H9 (cell line): ENCODE results near the gene PLXNC1. TPM values are rescaled to one million over a fixed set of nuclear protein-coding genes. Genes with fewer than 3 reads are reported as not detected.
A peak's percentile ranks its signal among the peaks of the same experiment; 100 is the strongest.

Source experiments
- DNase-seq: peaks from one replicate; pipeline ENCODE4 v3.0.0-alpha.2; 2017
- H2AFZ ChIP-seq: one replicate; pipeline ENCODE4 v1.6.1; 2013; ENCODE audit warnings: mild to moderate bottlenecking, low read length, control low read depth, moderate library complexity
- H2AK5ac ChIP-seq: 2 replicates; pipeline ENCODE4 v1.6.1; 2013; ENCODE audit warnings: low read length, control low read depth, mixed read lengths; ENCODE audit not compliant: insufficient read length
- H2BK120ac ChIP-seq: one replicate; pipeline ENCODE4 v1.6.1; 2013; ENCODE audit warnings: low read depth, mild to moderate bottlenecking, low read length, control low read depth, inconsistent platforms; ENCODE audit not compliant: poor library complexity, severe bottlenecking
- H2BK12ac ChIP-seq: 2 replicates; pipeline ENCODE4 v1.6.1; 2013; ENCODE audit warnings: low read length, control low read depth, mixed read lengths, low read depth; ENCODE audit not compliant: insufficient read length
- H2BK15ac ChIP-seq: 2 replicates; pipeline ENCODE4 v1.6.1; 2013; ENCODE audit warnings: low read depth, low read length, control low read depth
- H2BK20ac ChIP-seq: one replicate; pipeline ENCODE4 v1.6.1; 2013; ENCODE audit warnings: low read depth, mild to moderate bottlenecking, low read length, control low read depth, inconsistent platforms; ENCODE audit not compliant: poor library complexity, severe bottlenecking
- H2BK5ac ChIP-seq: 2 replicates; pipeline ENCODE4 v1.6.1; 2013; ENCODE audit warnings: low read length, control low read depth, mixed read lengths; ENCODE audit not compliant: insufficient read length
- H3K14ac ChIP-seq: 2 replicates; pipeline ENCODE4 v1.6.1; 2013; ENCODE audit warnings: low read length, control low read depth; ENCODE audit not compliant: insufficient read depth
- H3K18ac ChIP-seq: 2 replicates; pipeline ENCODE4 v1.6.1; 2013; ENCODE audit warnings: low read depth, mild to moderate bottlenecking, mixed read lengths, low read length, control low read depth; ENCODE audit not compliant: insufficient read length
- H3K23ac ChIP-seq: 2 replicates; pipeline ENCODE4 v1.6.1; 2013; ENCODE audit warnings: low read length, control low read depth, mixed read lengths, low read depth; ENCODE audit not compliant: insufficient read length
- H3K23me2 ChIP-seq: 2 replicates; pipeline ENCODE4 v1.6.1; 2013; ENCODE audit warnings: low read depth, mild to moderate bottlenecking, mixed read lengths, low read length, control low read depth; ENCODE audit not compliant: insufficient read length, poor library complexity, severe bottlenecking
- H3K27ac ChIP-seq: 2 replicates; pipeline ENCODE4 v1.5.1; 2013; ENCODE audit warnings: low read length, control low read depth, mixed read lengths, low read depth; ENCODE audit not compliant: insufficient read length
- H3K27me3 ChIP-seq: 2 replicates; pipeline ENCODE4 v1.6.1; 2013; ENCODE audit warnings: low read length, control low read depth, inconsistent platforms; ENCODE audit not compliant: insufficient read depth
- H3K4ac ChIP-seq: 2 replicates; pipeline ENCODE4 v1.6.1; 2013; ENCODE audit warnings: low read depth, mild to moderate bottlenecking, control low read depth, inconsistent platforms, low read length, moderate library complexity
- H3K4me1 ChIP-seq: 2 replicates; pipeline ENCODE4 v1.6.1; 2013; ENCODE audit warnings: low read length, control low read depth, inconsistent platforms; ENCODE audit not compliant: insufficient read depth
- H3K4me2 ChIP-seq: 2 replicates; pipeline ENCODE4 v1.6.1; 2013; ENCODE audit warnings: low read length, control low read depth, mixed read lengths; ENCODE audit not compliant: insufficient read length, insufficient read depth
- H3K56ac ChIP-seq: 2 replicates; pipeline ENCODE4 v1.6.1; 2013; ENCODE audit warnings: low read depth, mild to moderate bottlenecking, mixed read lengths, low read length, control low read depth; ENCODE audit not compliant: insufficient read length
- H3K79me1 ChIP-seq: 2 replicates; pipeline ENCODE4 v1.6.1; 2013; ENCODE audit warnings: low read depth, mild to moderate bottlenecking, moderate library complexity, low read length, control low read depth, inconsistent platforms; ENCODE audit not compliant: insufficient read depth, poor library complexity, severe bottlenecking
- H3K79me2 ChIP-seq: 2 replicates; pipeline ENCODE4 v1.6.1; 2013; ENCODE audit warnings: low read length, control low read depth, inconsistent platforms; ENCODE audit not compliant: insufficient read depth
- H3K9ac ChIP-seq: 2 replicates; pipeline ENCODE4 v1.6.1; 2013; ENCODE audit warnings: low read length, control low read depth, mixed read lengths; ENCODE audit not compliant: insufficient read length; ENCODE audit errors: extremely low read depth
- H3K9me3 ChIP-seq: one replicate; pipeline ENCODE4 v1.6.1; 2013; ENCODE audit warnings: low read depth, low read length, inconsistent platforms; ENCODE audit not compliant: control insufficient read depth
- H3T11ph ChIP-seq: one replicate; pipeline ENCODE4 v1.6.1; 2013; ENCODE audit warnings: mild to moderate bottlenecking, low read length, control low read depth, inconsistent platforms
- H4K20me1 ChIP-seq: one replicate; pipeline ENCODE4 v1.6.1; 2013; ENCODE audit not compliant: control insufficient read depth, insufficient read length, insufficient read depth
- H4K5ac ChIP-seq: 2 replicates; pipeline ENCODE4 v1.6.1; 2013; ENCODE audit warnings: low read depth, mild to moderate bottlenecking, mixed read lengths, low read length, control low read depth; ENCODE audit not compliant: insufficient read length
- H4K8ac ChIP-seq: replicated peaks from 2 replicates; pipeline ENCODE4 v1.6.1; 2013; ENCODE audit warnings: low read length, control low read depth, mixed read lengths, low read depth; ENCODE audit not compliant: insufficient read length
- H4K91ac ChIP-seq: 2 replicates; pipeline ENCODE4 v1.6.1; 2013; ENCODE audit warnings: low read depth, mild to moderate bottlenecking, moderate library complexity, mixed read lengths, low read length, control low read depth; ENCODE audit not compliant: insufficient read length
- H3K27ac Mint-ChIP-seq, 3 experiments: 2 replicates in 2 of 3; 3 replicates in 1 of 3; pipeline ENCODE4 v1.8.0; 2020 to 2021; ENCODE audit warnings: mixed read lengths in 3 of 3, mild to moderate bottlenecking in 1 of 3, moderate library complexity in 1 of 3
- H3K27me3 Mint-ChIP-seq: 2 replicates; pipeline ENCODE4 v1.8.0; 2021; ENCODE audit warnings: low read depth, mild to moderate bottlenecking, moderate library complexity, mixed read lengths
- H3K36me3 Mint-ChIP-seq, 3 experiments: 2 replicates in 2 of 3; 3 replicates in 1 of 3; pipeline ENCODE4 v1.8.0; 2020 to 2021; ENCODE audit warnings: low read depth in 3 of 3, mixed read lengths in 3 of 3; ENCODE audit not compliant: insufficient read depth in 1 of 3
- H3K4me1 Mint-ChIP-seq, 2 experiments: 2 replicates each; pipeline ENCODE4 v1.8.0; 2020; ENCODE audit warnings: mixed read lengths in 2 of 2
- H3K4me3 Mint-ChIP-seq, 2 experiments: 2 replicates in 1 of 2; 3 replicates in 1 of 2; pipeline ENCODE4 v1.8.0; 2020 to 2021; ENCODE audit warnings: mild to moderate bottlenecking in 2 of 2, mixed read lengths in 2 of 2, moderate library complexity in 1 of 2
- H3K9me3 Mint-ChIP-seq, 2 experiments: 2 replicates in 1 of 2; 3 replicates in 1 of 2; pipeline ENCODE4 v1.8.0; 2020; ENCODE audit warnings: mild to moderate bottlenecking in 2 of 2, mixed read lengths in 2 of 2, moderate library complexity in 1 of 2
- WGBS: extraction: QIAGEN DNeasy Blood & Tissue Kit; methylation state at CpG from one replicate; pipeline ENCODE4 v1.1.7; 2013; ENCODE audit warnings: missing lambda C conversion rate, low lambda C conversion rate, mixed read lengths; ENCODE audit not compliant: insufficient read length; ENCODE audit errors: extremely low coverage; 5-methylcytosine and 5-hydroxymethylcytosine counted together
- total RNA-seq: library from RNA; stranded (reverse); gene quantifications from 2 replicates; pipeline ENCODE4 v1.2.1, GENCODE V29; 2021
- TF ChIP-seq, protein P1 (sequence below): fragments of 200-600 bp; sonication (generic); conservative IDR thresholded peaks from 3 replicates; pipeline ENCODE4 v1.8.0; 2021; ENCODE audit warnings: antibody characterized with exemption, mild to moderate bottlenecking

The PLXNC1 gene
- total RNA-seq, 1 experiment from 2014 or later: 1.2 TPM

DNA sequence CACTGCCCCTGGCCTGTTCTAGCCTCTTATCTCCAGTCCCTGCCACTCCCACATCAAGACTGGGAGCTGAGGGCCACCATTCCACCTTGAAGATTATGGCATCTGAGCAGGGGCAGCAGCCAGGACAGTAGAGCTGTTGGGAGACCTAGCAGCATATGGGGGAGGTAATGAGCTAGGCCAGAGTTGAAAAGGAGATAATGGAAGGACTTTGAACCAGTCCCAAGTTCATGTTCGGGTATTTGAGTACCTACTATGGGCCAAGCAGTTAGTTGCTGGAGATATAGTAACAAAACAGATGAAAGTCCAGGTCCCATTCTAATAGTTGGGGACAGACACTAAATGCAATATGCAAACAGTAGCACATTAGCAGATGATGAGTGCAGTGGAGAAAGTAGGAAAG, 151.5 kb downstream of the PLXNC1 start:
- Histone ChIP-seq H3K23me2 (no peaks in the 10 kb centered on the region), H2BK20ac (no peak overlapping the region), H4K8ac (no peak overlapping the region), H3K79me2 (no peaks in the 10 kb centered on the region), H3K4ac (no peak overlapping the region), H2BK12ac (no peak overlapping the region), H3K14ac (no peak overlapping the region), H2BK15ac (no peak overlapping the region), H2BK120ac (no peak overlapping the region), H2AFZ (no peak overlapping the region), H4K5ac (no peak overlapping the region), H3K4me1 (peaks cover 4% of the 10 kb centered on the region; the same call in 1 of the 2 replicates), H3K18ac (no peak overlapping the region), H3K9me3 (no peaks in the 10 kb centered on the region), H3K56ac (no peak overlapping the region), H3T11ph (no peak overlapping the region), H4K91ac (no peak overlapping the region), H3K23ac (no peak overlapping the region), H2AK5ac (no peak overlapping the region), H3K4me2 (no peak overlapping the region), H3K27ac (no peak overlapping the region), H2BK5ac (no peak overlapping the region), H3K9ac (no peak overlapping the region), H4K20me1 (no peaks in the 10 kb centered on the region), H3K79me1 (no peaks in the 10 kb centered on the region), H3K27me3 (no peaks in the 10 kb centered on the region)
- TF ChIP-seq, protein P1, sequence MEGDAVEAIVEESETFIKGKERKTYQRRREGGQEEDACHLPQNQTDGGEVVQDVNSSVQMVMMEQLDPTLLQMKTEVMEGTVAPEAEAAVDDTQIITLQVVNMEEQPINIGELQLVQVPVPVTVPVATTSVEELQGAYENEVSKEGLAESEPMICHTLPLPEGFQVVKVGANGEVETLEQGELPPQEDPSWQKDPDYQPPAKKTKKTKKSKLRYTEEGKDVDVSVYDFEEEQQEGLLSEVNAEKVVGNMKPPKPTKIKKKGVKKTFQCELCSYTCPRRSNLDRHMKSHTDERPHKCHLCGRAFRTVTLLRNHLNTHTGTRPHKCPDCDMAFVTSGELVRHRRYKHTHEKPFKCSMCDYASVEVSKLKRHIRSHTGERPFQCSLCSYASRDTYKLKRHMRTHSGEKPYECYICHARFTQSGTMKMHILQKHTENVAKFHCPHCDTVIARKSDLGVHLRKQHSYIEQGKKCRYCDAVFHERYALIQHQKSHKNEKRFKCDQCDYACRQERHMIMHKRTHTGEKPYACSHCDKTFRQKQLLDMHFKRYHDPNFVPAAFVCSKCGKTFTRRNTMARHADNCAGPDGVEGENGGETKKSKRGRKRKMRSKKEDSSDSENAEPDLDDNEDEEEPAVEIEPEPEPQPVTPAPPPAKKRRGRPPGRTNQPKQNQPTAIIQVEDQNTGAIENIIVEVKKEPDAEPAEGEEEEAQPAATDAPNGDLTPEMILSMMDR: no peak
- Mint-ChIP-seq H3K27ac (0 out of 7 replicates have a peak overlapping the region, but pooled peaks of 1 of the 3 experiments have one; percentile 8), H3K4me3 (no peak overlapping the region), H3K27me3 (no peaks in the 10 kb centered on the region), H3K9me3 (no peaks in the 10 kb centered on the region), H3K4me1 (peaks cover 18 to 25% of the 10 kb centered on the region in 2 experiments), H3K36me3 (peaks cover 12 to 33% (median 24%) of the 10 kb centered on the region in 3 experiments)
- DNase-seq: peak; percentile 17
- WGBS: no CpG with 5 or more reads among the region's 1 CpG
